T47D (cell line): ENCODE results near the gene PDIK1L.
"Not testable (repeated sequence)": the region's sequence is repeated elsewhere in the genome, so short reads cannot be mapped to it uniquely, and the experiment has no call there.

ENCODE experiments used
- DNase-seq, 2 experiments: peaks; one replicate each; pipeline versions ENCODE4 v3.0.0 to v3.0.0-alpha.2; 2011 to 2012; ENCODE audit warnings: low read depth in 1 of 2, low spot score in 1 of 2
- JUND ChIP-seq: IDR thresholded peaks from 2 replicates; pipeline ENCODE4 v1.6.1; 2012; ENCODE audit warnings: low read depth
- in situ Hi-C: cut with HindIII; loops from 2 replicates; pipeline ENCODE4 v1.10.0; 2016; ENCODE audit warnings: low sequenced_read_pairs, low pct_unique_long_range_greater_than_20kb

Gene PDIK1L

DNA sequence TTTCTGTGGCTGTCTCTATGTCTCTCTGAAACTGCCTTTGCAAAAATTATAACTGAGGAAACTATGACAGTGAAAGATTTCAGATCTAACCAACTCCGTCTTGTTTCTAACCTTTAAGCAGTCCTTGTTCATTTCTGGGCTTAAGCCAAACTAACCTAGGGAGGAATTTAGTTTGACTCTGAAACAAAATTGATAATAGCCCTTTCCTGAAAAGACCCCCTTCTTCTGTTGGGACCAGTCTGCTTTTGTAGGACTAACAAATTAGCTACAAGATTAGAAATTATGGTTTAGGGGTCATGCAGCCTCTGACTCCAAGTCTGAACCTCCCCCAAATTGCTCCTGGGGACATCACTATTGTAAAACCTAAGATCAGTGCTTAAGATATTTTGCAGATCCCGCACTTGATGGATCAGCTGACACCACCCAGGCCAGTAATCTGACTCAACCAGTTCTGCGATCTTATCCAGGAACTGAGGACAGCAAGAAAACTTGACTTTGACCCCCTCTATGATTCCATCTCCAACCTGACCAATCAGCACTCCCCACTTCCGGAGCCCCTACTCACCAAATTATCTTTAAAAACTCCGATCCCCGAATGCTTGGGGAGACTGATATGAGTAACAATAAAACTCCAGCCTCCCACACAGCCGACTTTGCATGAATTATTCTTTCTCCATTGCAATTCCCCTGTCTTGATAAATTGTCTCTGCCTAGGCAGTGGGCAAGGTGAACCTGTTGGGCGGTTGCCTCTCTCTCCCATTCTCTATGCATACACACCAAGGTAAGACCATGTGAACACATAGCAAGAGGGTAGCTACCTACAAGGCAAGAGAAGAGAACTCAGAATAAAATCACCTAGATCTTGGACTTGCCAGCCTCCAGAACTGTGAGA lies 33.1 kb upstream of the PDIK1L start:
- in situ Hi-C loops, result no loop called here
- DNase-seq, result peak in 1 of 2 experiments; percentile 46
- no peak for TF ChIP-seq JUND

DNA sequence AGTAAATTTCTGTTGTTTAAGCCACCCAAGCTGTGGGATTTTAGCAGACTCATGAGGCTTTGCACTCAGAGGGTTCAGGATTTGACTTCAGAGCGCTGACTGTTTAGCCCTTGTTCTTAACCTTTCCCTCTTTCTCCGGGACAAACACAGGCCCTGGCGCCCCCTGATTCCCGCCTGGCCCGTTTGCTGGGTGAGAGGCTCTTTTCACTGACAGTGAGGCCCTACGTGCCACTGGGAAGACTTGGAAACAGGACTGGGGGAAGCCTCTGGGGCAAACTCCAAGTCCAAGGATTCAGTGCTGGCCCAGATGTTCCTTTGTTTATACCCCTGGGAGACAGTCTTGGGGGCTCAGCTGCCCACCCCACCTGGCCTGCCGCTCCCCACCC lies 32.5 kb upstream of the PDIK1L start:
- in situ Hi-C loops, result no loop called here
- no peak for TF ChIP-seq JUND
- no peak for DNase-seq

DNA sequence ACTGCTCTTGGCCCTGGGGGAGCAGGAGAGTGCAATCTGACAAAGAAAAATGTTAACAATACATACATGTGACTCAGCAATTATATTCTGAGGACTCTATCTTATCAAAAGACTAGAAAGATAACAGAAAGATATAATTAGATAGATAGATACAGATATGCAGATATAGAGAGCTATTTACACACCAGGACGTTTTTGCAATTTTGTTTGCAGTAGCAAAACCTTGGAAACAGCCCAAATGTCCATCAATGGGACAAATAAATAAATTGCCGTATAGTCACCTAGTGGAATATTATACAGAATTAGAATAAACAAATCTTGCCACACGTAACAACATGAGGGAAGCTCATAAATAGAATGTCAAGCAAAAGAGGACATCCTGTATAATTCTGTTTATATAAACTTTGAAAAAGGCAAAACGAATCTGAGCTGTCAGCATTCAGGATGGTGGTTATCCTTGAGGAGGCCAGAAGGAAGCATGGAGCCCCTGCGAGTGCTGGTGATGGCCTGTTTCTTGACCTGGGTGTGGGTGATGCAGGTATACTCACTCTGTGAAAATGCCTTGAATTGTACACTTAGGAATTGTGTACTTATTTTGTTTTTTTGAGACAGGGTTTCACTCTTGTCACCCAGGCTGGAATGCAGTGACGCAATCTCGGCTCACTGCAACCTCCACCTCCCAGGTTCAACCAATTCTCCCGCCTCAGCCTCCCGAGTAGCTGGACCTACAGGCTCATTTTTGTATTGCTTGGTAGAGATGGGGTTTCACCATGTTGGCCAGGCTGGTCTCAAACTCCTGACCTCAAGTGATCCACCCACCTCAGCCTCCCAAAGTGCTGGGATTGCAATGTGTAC lies 31.4 kb upstream of the PDIK1L start:
- in situ Hi-C loops, result no loop called here
- no peak for DNase-seq
- no peak for TF ChIP-seq JUND

DNA sequence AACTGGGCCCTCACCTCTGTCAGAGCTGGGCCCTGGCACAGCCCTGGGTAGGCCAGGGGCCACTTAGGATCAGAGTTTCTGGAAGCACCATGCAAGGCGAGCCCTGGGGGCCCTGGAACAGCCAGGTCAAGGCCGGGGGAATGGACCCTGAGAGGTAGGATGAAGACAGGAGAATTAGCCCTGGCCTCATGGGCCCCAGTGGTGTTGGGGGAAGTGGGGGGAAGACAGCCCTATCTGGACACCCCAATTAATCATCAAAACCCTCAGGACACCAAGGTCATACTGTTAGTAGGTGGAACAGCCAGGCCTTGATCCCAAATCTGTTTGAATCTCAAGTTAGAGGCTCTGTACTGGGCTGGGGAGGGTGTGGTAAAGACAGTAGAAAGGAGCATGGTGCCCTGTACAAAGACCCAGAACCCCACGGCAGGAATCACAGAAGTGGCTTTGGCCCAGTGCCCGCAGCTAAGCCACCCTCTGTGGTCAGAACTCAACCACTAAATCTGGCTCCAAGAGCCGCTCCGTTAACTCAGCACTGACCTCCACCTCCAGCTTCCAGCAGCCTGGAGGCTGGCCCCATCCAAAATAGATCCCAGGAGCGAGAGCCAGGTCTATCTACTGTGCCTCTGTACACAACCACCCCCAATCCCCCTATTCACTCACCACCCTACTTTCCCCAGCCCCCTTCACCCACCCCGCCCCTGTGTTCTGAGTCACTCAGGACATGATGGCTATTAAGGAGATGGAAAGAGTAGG lies 30.2 kb upstream of the PDIK1L start:
- in situ Hi-C loops, result no loop called here
- DNase-seq, result no peak
- TF ChIP-seq JUND, result no peak

DNA sequence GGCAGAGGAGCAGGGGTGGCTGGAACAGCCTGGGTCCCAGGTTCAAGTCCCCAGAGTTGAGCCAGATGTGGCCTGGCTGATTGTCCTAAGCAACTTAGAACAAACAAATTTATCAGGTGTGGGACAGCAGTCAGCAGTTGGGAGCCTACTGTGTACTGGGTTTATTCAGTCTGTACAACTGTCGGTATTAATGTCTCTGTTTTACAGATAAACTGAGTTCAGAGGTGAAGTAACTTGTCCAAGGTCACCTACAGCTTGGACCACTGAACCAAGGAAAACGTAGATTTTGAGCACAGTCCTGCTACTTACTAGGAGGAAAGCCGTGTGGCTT lies 29.6 kb upstream of the PDIK1L start:
- TF ChIP-seq JUND, result no peak
- in situ Hi-C loops, result no loop called here
- no peak for DNase-seq

DNA sequence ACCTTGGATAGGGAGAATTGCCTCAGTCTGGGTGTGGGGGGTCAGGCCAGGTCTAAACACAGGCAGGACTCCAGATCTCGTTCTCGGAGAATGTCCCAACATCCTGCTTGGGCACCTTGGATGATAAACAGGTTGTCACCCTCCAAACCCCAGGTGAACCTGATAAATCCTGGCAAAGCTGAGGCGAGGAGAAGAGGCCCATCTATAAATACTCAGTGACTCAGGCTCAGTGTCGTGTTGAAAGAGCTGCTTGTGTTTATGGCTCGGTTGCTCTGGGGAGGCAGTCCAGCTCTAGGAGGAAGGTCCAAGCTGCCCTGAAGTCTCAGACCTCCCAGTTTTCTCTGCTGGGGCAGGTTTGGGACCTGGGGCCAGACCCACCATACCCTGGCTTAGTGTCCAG lies 28.4 kb upstream of the PDIK1L start:
- no peak for TF ChIP-seq JUND
- in situ Hi-C loops, result no loop called here
- no peak for DNase-seq

DNA sequence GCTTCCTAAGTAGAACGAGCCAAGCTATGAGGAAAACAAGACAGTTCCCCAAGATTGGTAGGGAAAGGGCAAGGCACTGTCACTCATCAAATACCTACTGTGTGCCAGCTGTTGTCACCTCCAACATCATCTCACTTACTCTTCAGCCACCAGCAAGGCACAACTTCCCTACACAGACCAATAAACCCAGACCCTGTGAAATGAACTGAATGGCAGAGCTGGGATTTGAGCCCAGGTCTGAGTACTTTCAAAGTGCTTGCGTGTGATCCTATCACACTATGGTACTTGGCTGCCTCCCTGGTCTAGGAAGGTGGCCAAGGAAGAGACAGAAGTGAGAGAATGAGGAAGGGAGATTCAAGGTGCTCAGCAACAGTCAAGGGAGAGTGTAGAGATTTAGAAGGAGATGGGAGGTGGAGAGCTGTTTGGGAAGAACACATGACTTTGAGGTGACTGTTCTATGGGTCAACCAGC lies 27.5 kb upstream of the PDIK1L start:
- in situ Hi-C loops, result no loop called here
- TF ChIP-seq JUND, result no peak
- peak in 1 of 2 experiments; percentile 56 for DNase-seq

DNA sequence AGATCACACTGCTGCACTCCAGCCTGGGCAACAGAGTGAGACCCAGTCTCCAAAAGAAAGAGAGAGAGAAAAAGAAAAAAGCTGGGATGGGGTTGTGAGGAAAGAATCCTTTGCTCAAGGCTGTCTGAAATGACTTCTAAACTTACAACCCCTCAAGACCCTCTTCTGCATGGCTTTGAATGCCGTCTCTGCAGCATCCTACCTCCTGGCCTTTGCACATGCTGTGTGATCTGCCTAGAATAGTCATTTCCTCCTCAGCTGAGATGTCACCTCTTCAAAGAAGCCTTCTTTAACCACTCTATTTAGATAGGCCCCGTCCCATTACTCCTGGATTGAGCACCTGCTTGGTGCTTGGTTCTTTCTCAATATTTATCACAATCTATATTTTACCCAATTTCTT lies 26.8 kb upstream of the PDIK1L start:
- no peak for TF ChIP-seq JUND
- in situ Hi-C loops, result no loop called here
- DNase-seq, result no peak

DNA sequence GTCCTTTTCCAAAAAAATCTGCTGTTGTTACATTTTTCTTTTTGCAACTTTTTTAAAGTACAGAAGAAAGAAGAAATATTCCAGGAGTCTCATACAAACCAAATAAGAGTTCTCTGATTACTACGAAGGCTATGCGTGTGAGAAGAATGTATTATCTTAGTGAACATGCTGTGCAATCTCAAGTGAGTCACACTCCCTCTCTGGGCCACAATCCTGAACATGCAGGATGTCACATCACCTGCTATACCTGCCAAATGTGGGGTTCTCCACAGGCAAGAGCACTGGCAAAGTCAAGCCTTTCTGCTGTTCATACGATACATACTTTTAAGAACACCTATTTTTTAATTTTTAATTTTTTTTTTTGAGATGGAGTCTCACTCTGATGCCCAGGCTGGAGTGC lies 22.5 kb upstream of the PDIK1L start:
- no peak for DNase-seq
- TF ChIP-seq JUND, result no peak
- in situ Hi-C loops, result no loop called here

DNA sequence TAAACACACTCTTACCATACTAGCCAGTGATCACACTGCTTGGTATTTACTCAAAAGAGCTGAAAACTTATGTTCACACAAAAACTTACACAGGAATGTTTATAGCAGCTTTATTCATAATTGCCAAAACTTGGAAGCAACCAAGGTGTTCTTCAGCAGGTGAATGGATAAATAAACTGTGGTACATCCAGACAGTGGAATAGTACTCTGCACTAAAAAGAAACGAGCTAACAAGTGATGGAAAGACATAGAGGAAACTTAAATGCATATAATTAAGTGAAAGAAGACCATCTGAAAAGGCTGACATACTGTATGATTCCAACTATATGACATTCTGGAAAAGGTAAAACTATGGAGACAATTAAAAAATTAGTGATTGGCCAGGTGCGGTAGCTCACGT lies 20.7 kb upstream of the PDIK1L start:
- no peak for DNase-seq
- in situ Hi-C loops, result no loop called here
- no peak for TF ChIP-seq JUND

DNA sequence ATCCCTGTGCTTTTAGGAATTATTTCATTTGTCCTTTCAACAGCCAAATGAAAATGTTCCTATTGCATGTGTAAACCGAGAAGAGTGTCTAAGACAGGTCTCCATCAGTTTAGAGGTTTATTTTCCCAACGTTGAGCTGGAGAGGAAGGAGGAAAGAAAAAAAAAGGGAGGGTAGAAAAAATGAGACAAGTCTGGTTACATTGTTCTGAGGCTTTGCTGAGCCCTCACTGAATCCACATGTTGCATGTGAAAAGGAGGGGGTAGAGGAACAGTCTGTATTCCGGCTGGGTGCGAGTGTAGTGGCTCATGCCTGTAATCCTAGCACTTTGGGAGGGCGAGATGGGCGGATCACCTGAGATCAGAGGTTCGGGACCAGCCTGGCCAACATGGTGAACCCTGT lies 19.2 kb upstream of the PDIK1L start:
- DNase-seq, result no peak
- no peak for TF ChIP-seq JUND
- in situ Hi-C loops, result no loop called here

DNA sequence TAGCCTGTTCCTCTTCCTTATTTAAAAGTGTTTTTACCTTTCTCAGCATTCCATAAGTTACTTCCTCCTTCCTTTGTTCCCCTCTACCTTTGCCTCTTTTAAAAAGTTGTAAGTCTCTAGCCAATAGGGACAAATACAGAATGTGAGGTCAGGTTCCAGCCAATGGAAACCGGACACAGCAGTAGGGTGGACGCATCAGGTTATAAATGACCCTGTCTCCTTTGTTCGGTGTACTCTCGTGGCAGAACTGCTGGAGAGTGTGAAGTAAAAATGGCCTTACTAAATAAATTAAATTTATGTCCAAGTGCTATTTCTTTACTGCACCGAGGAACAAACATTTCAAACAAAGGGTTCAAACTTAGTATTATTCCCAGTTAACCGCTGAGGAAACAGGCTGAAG lies 18.1 kb upstream of the PDIK1L start:
- in situ Hi-C loops, result not testable (repeated sequence)
- peak in 1 of 2 experiments; percentile 58 for DNase-seq
